Muscle layer of colon (tissue), 2 donors: ENCODE results near the gene GOT2.
"Not testable (repeated sequence)": the region's sequence is repeated elsewhere in the genome, so short reads cannot be mapped to it uniquely, and the experiment has no call there.

Experiments used
- H3K27ac ChIP-seq: one replicate; pipeline ENCODE4 v1.7.0; 2013; ENCODE audit warnings: low read depth, mild to moderate bottlenecking, low read length, moderate library complexity
- H3K27me3 ChIP-seq, 2 donors: one replicate each; pipeline ENCODE4 v1.7.0; 2013; ENCODE audit warnings: low read length in 2 of 2, mild to moderate bottlenecking in 2 of 2; ENCODE audit not compliant: insufficient read depth in 2 of 2, control insufficient read depth in 1 of 2
- H3K36me3 ChIP-seq: one replicate; pipeline ENCODE4 v1.7.0; 2013; ENCODE audit warnings: mild to moderate bottlenecking, low read length; ENCODE audit not compliant: insufficient read depth
- H3K4me1 ChIP-seq: one replicate; pipeline ENCODE4 v1.7.0; 2013; ENCODE audit warnings: mild to moderate bottlenecking, low read length; ENCODE audit not compliant: insufficient read depth
- H3K4me3 ChIP-seq, 2 donors: one replicate each; pipeline ENCODE4 v1.7.0; 2013; ENCODE audit warnings: low read length in 2 of 2, low read depth in 1 of 2, mild to moderate bottlenecking in 1 of 2, moderate library complexity in 1 of 2
- H3K9ac ChIP-seq: one replicate; pipeline ENCODE4 v1.7.0; 2013; ENCODE audit warnings: low read length
- H3K9me3 ChIP-seq: one replicate; pipeline ENCODE4 v1.7.0; 2013; ENCODE audit warnings: mild to moderate bottlenecking, low read length
- donor health status: abdominal sarcoma.
- donor health status: Adenocarcinoma of cecum.

The GOT2 gene

GRCh38 chr16:58733671-58734458 is at the start of gene GOT2:
Gene GOT2 (minus strand): TSS chr16:58734316. CDS start chr16:58734228, 88 bp downstream.
- Histone ChIP-seq H3K27me3 (no peaks in the 10 kb centered on the region), H3K4me3 (peak within 1 kb of the TSS; percentile 80 to 96), H3K27ac (peak within 1 kb of the TSS; percentile 83), H3K36me3 (no peaks in the 10 kb centered on the region), H3K4me1 (peaks cover 15% of the 10 kb centered on the region), H3K9ac (peak within 1 kb of the TSS; percentile 45), H3K9me3 (no peaks in the 10 kb centered on the region)

GRCh38 chr16:58779291-58779690 is 45.2 kb upstream of the GOT2 start:
- H3K9me3 ChIP-seq, H3K9ac ChIP-seq, H3K27ac ChIP-seq, H3K4me1 ChIP-seq, H3K4me3 ChIP-seq, H3K36me3 ChIP-seq, H3K27me3 ChIP-seq: not testable (repeated sequence)

GRCh38 chr16:58773870-58774269 is 39.8 kb upstream of the GOT2 start:
- Histone ChIP-seq H3K9ac (no peak overlapping the region), H3K9me3 (no peaks in the 10 kb centered on the region), H3K4me3 (no peak overlapping the region)

DNA sequence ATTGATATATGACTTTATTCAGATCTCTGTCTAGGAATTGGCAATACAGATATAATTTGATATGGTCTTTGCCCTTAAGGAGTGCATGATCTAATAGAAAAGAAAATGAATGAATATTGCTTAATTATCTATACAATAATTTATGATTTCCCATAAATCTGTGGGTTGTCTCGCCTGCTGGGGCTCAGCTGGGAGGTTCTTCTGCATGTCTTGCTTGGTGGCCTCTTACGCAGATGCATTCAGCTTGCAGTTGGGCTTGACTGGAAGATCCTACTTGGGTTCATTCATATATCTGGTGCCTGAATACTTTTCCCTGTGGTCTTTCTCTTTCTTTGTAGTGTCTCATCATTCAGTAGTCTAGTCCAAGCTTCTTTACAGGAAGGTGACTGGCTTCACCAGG is 34.0 kb upstream of the GOT2 start:
- no peaks in the 10 kb centered on the region for H3K36me3 ChIP-seq
- H3K9me3 ChIP-seq, result no peaks in the 10 kb centered on the region
- H3K4me3 ChIP-seq, result no peak overlapping the region
- no peak overlapping the region for H3K9ac ChIP-seq
- H3K27ac ChIP-seq, result no peak overlapping the region
- H3K27me3 ChIP-seq, result no peaks in the 10 kb centered on the region
- no peaks in the 10 kb centered on the region for H3K4me1 ChIP-seq

More at GRCh38 chr16:58773870-58774269, 39.8 kb upstream of the GOT2 start:
- no peaks in the 10 kb centered on the region for H3K36me3 ChIP-seq
- no peaks in the 10 kb centered on the region for H3K4me1 ChIP-seq
- no peak overlapping the region for H3K27ac ChIP-seq
- no peaks in the 10 kb centered on the region for H3K27me3 ChIP-seq

- H3K27me3 ChIP-seq, result no peaks in the 10 kb centered on the region
- H3K9me3 ChIP-seq, result no peaks in the 10 kb centered on the region
- H3K9ac ChIP-seq, result no peak overlapping the region
- H3K36me3 ChIP-seq, result no peaks in the 10 kb centered on the region
- H3K4me1 ChIP-seq, result no peaks in the 10 kb centered on the region
- H3K4me3 ChIP-seq, result no peak overlapping the region
- H3K27ac ChIP-seq, result no peak overlapping the region
Observed at GRCh38 chr16:58767581-58767980, 33.5 kb upstream of the GOT2 start.

GRCh38 chr16:58756650-58757332 is 22.7 kb upstream of the GOT2 start:
- no peak overlapping the region for H3K9ac ChIP-seq
- H3K4me3 ChIP-seq, result no peak overlapping the region
- no peaks in the 10 kb centered on the region for H3K27me3 ChIP-seq
- H3K27ac ChIP-seq, result no peak overlapping the region
- no peaks in the 10 kb centered on the region for H3K4me1 ChIP-seq
- H3K36me3 ChIP-seq, result no peaks in the 10 kb centered on the region
- no peaks in the 10 kb centered on the region for H3K9me3 ChIP-seq

GRCh38 chr16:58755989-58756649 is 22.0 kb upstream of the GOT2 start:
- Histone ChIP-seq H3K27me3 (no peaks in the 10 kb centered on the region), H3K4me3 (no peak overlapping the region), H3K9ac (no peak overlapping the region), H3K27ac (no peak overlapping the region), H3K4me1 (no peaks in the 10 kb centered on the region), H3K9me3 (no peaks in the 10 kb centered on the region), H3K36me3 (no peaks in the 10 kb centered on the region)

- H3K36me3 ChIP-seq, result no peaks in the 10 kb centered on the region
- H3K27ac ChIP-seq, result no peak overlapping the region
- H3K27me3 ChIP-seq, result no peaks in the 10 kb centered on the region
- no peaks in the 10 kb centered on the region for H3K4me1 ChIP-seq
- no peak overlapping the region for H3K9ac ChIP-seq
- H3K4me3 ChIP-seq, result no peak overlapping the region
- H3K9me3 ChIP-seq, result no peaks in the 10 kb centered on the region
Observed at GRCh38 chr16:58753711-58754134, 19.6 kb upstream of the GOT2 start.

- Histone ChIP-seq H3K36me3 (no peaks in the 10 kb centered on the region), H3K27ac (no peak overlapping the region), H3K27me3 (no peaks in the 10 kb centered on the region), H3K9ac (no peak overlapping the region), H3K9me3 (no peaks in the 10 kb centered on the region), H3K4me3 (no peak overlapping the region), H3K4me1 (no peaks in the 10 kb centered on the region)
Observed at GRCh38 chr16:58744497-58744896, 10.4 kb upstream of the GOT2 start.

GRCh38 chr16:58741976-58742375 is 7.9 kb upstream of the GOT2 start:
- Histone ChIP-seq H3K9me3 (no peaks in the 10 kb centered on the region), H3K36me3 (no peaks in the 10 kb centered on the region), H3K27ac (no peak overlapping the region), H3K27me3 (no peaks in the 10 kb centered on the region), H3K4me1 (no peaks in the 10 kb centered on the region), H3K9ac (no peak overlapping the region), H3K4me3 (no peak overlapping the region)

- Histone ChIP-seq H3K4me3 (no peak overlapping the region), H3K27me3 (no peaks in the 10 kb centered on the region), H3K27ac (no peak overlapping the region), H3K4me1 (no peaks in the 10 kb centered on the region), H3K9ac (no peak overlapping the region), H3K9me3 (no peaks in the 10 kb centered on the region), H3K36me3 (no peaks in the 10 kb centered on the region)
Observed at GRCh38 chr16:58741166-58741565, 7.0 kb upstream of the GOT2 start.
